Tibial nerve (tissue), 4 donors: ENCODE results near the gene HS3ST3B1. TPM values are rescaled to one million over a fixed set of nuclear protein-coding genes. Genes with fewer than 3 reads are reported as not detected.

Experiments
- DNase-seq, 2 donors: peaks; one replicate each; pipeline ENCODE4 v3.0.0-alpha.2; 2019; ENCODE audit warnings: low spot score in 2 of 2
- H3K27ac ChIP-seq, 4 donors: fragments of 200-600 bp; sonication (generic) in 3 of 4; one replicate each; pipeline ENCODE4 v1.5.1; 2017 to 2019; ENCODE audit warnings: mild to moderate bottlenecking in 1 of 4
- H3K27me3 ChIP-seq, 2 donors: fragments of 200-600 bp; sonication (generic) in 1 of 2; one replicate each; pipeline versions ENCODE4 v1.5.1 to v1.6.0; 2017 to 2019
- H3K36me3 ChIP-seq, 3 donors: fragments of 200-600 bp; sonication (generic); one replicate each; pipeline ENCODE4 v1.5.1; 2018 to 2019
- H3K4me1 ChIP-seq, 4 donors: fragments of 200-600 bp; sonication (generic) in 3 of 4; one replicate each; pipeline ENCODE4 v1.5.1; 2017 to 2019
- H3K4me3 ChIP-seq, 4 donors: fragments of 200-600 bp; sonication (generic) in 3 of 4; one replicate each; pipeline ENCODE4 v1.5.1; 2017 to 2019; ENCODE audit warnings: mild to moderate bottlenecking in 1 of 4, moderate library complexity in 1 of 4
- H3K9me3 ChIP-seq, 4 donors: fragments of 200-600 bp; sonication (generic) in 3 of 4; one replicate each; pipeline ENCODE4 v1.5.1; 2017 to 2019
- CTCF ChIP-seq, 5 experiments: fragments of 200-600 bp in 3 of 5; fragments of 450-650 bp in 2 of 5; sonication (generic) in 3 of 5; IDR thresholded peaks; one replicate each; pipeline ENCODE4 v1.5.1; 2016 to 2019; ENCODE audit warnings: antibody characterized with exemption in 5 of 5, mild to moderate bottlenecking in 3 of 5, moderate library complexity in 2 of 5
- EP300 ChIP-seq, 2 donors: sonication (generic); formaldehyde crosslinking; IDR thresholded peaks; one replicate each; pipeline ENCODE4 v1.6.1; 2017; ENCODE audit warnings: antibody characterized with exemption in 2 of 2, mild to moderate bottlenecking in 1 of 2
- POLR2A ChIP-seq, 2 donors: fragments of 450-650 bp; IDR thresholded peaks; one replicate each; pipeline ENCODE4 v1.6.1; 2017; ENCODE audit warnings: antibody characterized with exemption in 2 of 2, mild to moderate bottlenecking in 2 of 2, moderate library complexity in 2 of 2
- WGBS, 2 donors: methylation state at CpG; one replicate each; pipeline ENCODE4 v1.1.5; 2018; 5-methylcytosine and 5-hydroxymethylcytosine counted together
- total RNA-seq, 4 donors: library from RNA; depleted of rRNA; stranded (reverse); fragments of >200 nt; gene quantifications; one replicate each; pipeline ENCODE4 v1.1.0, GENCODE V29; 2016

Gene HS3ST3B1
- total RNA-seq, 4 donors from 2014 or later, result 0.39 to 1.1 (median 0.97) TPM

GRCh38 chr17:14305785-14306496, 5.1 kb downstream of the HS3ST3B1 start:
- H3K27ac ChIP-seq, result no peak overlapping the region
- DNase-seq, result no peak
- H3K4me3 ChIP-seq, result no peak overlapping the region
- no peak for TF ChIP-seq POLR2A (IDR thresholded peaks at IDR 0.05)
- TF ChIP-seq CTCF (IDR thresholded peaks at IDR 0.05), result no peak
- no peak for TF ChIP-seq EP300 (IDR thresholded peaks at IDR 0.05)
- H3K36me3 ChIP-seq, result no peaks in the 10 kb centered on the region
- 79 to 82% methylated on average over 6 of the region's 6 CpGs for WGBS, 2 donors
- no peaks in the 10 kb centered on the region for H3K9me3 ChIP-seq
- peaks cover 0 to 96% of the 10 kb centered on the region in 2 donors for H3K27me3 ChIP-seq
- H3K4me1 ChIP-seq, result peaks cover 0 to 51% (median 22%) of the 10 kb centered on the region in 4 donors

GRCh38 chr17:14306596-14306995, 5.7 kb downstream of the HS3ST3B1 start:
- DNase-seq, result no peak
- H3K9me3 ChIP-seq, result no peaks in the 10 kb centered on the region
- H3K4me3 ChIP-seq, result no peak overlapping the region
- no peak overlapping the region for H3K27ac ChIP-seq
- no peaks in the 10 kb centered on the region for H3K36me3 ChIP-seq
- peaks cover 0 to 96% of the 10 kb centered on the region in 2 donors for H3K27me3 ChIP-seq
- TF ChIP-seq POLR2A (IDR thresholded peaks at IDR 0.05), result no peak
- no peak for TF ChIP-seq CTCF (IDR thresholded peaks at IDR 0.05)
- TF ChIP-seq EP300 (IDR thresholded peaks at IDR 0.05), result no peak
- peaks cover 0 to 49% (median 17%) of the 10 kb centered on the region in 4 donors for H3K4me1 ChIP-seq

- WGBS, 2 donors, result 57 to 64% methylated on average over 5 of the region's 5 CpGs
- DNase-seq, result no peak
- H3K27me3 ChIP-seq, result peaks cover 0 to 92% of the 10 kb centered on the region in 2 donors
- no peak overlapping the region for H3K4me3 ChIP-seq
- H3K36me3 ChIP-seq, result no peaks in the 10 kb centered on the region
- TF ChIP-seq CTCF (IDR thresholded peaks at IDR 0.05), result no peak
- TF ChIP-seq EP300 (IDR thresholded peaks at IDR 0.05), result no peak
- TF ChIP-seq POLR2A (IDR thresholded peaks at IDR 0.05), result no peak
- peaks cover 0 to 41% (median 10%) of the 10 kb centered on the region in 4 donors for H3K4me1 ChIP-seq
- no peaks in the 10 kb centered on the region for H3K9me3 ChIP-seq
- H3K27ac ChIP-seq, result no peak overlapping the region
These were observed 6.7 kb downstream of the HS3ST3B1 start for GRCh38 chr17:14307560-14308024.

- 31 to 34% methylated on average over 4 of the region's 4 CpGs for WGBS, 2 donors
- TF ChIP-seq POLR2A (IDR thresholded peaks at IDR 0.05) (no peak), CTCF (IDR thresholded peaks at IDR 0.05) (no peak), EP300 (IDR thresholded peaks at IDR 0.05) (no peak)
- no peak for DNase-seq
- H3K27me3 ChIP-seq, result peaks cover 0 to 83% of the 10 kb centered on the region in 2 donors
- peaks cover 0 to 31% (median 10%) of the 10 kb centered on the region in 4 donors for H3K4me1 ChIP-seq
- peak overlapping the region in 2 of 4 donors; percentile 46 to 51 for H3K4me3 ChIP-seq
- no peaks in the 10 kb centered on the region for H3K9me3 ChIP-seq
- H3K27ac ChIP-seq, result no peak overlapping the region
- no peaks in the 10 kb centered on the region for H3K36me3 ChIP-seq
These were observed 7.7 kb downstream of the HS3ST3B1 start for GRCh38 chr17:14308636-14308964.
